ENCODE data around the gene RNF40. TPM values are rescaled to one million over a fixed set of nuclear protein-coding genes. Genes with fewer than 3 reads are reported as not detected.

RNF40 gene
- total RNA-seq, 2 donors from 2014 or later, result 44.9 to 79.8 TPM

- no peak for DNase-seq
- H3K4me1 ChIP-seq, result no peaks in the 10 kb centered on the region
- H3K9me3 ChIP-seq, result no peaks in the 10 kb centered on the region
- WGBS, 2 donors, result 85 to 87% methylated on average over 15 to 17 of the region's 17 CpGs
- no peak overlapping the region for H3K27ac ChIP-seq
- no peaks in the 10 kb centered on the region for H3K36me3 ChIP-seq (replicated peaks in 1 of 2; ENCODE audit: insufficient read depth in 1 of 2, low read depth in 2 of 2)
- no peaks in the 10 kb centered on the region for H3K27me3 ChIP-seq
- intact Hi-C loops (cut with DNase I), result no loop called here
- TF ChIP-seq CTCF (IDR thresholded peaks at IDR 0.05) (no peak), POLR2A (IDR thresholded peaks at IDR 0.05) (no peak)
- ATAC-seq, result no peak
- H3K4me3 ChIP-seq, result no peak overlapping the region
Observed at GRCh38 chr16:30821891-30822290, 59.8 kb downstream of the RNF40 start.

Small RNA genes within 50 kb of the gene (small RNA-seq; reads per million reads assigned to genes)
- gene RF00017, result not detected

Other genes with a start within 250 kb of the RNF40 start
- 10 to 100 TPM; 17.8 to 24.1 TPM for gene ZNF768, start 235.8 kb upstream of the RNF40 start, total RNA-seq
- 10 to 100 TPM; 10.2 to 11.4 TPM for gene ZNF747, start 227.5 kb upstream of the RNF40 start, total RNA-seq
- 10 to 100 TPM in 1 of 2 donors, 1 to 10 TPM in 1; 8.3 to 23.7 TPM for gene ZNF764, start 203.9 kb upstream of the RNF40 start, total RNA-seq
- 10 to 100 TPM; 19.2 to 27.4 TPM for gene ZNF688, start 190.6 kb upstream of the RNF40 start, total RNA-seq
- gene ZNF785, start 176.6 kb upstream of the RNF40 start, total RNA-seq, result 10 to 100 TPM; 10.9 to 16.1 TPM
- gene ZNF689, start 151.9 kb upstream of the RNF40 start, total RNA-seq, result 1 to 10 TPM; 4.6 to 7.0 TPM
- 10 to 100 TPM; 20.5 to 65.6 TPM for gene PRR14, start 111.4 kb upstream of the RNF40 start, total RNA-seq
- 10 to 100 TPM; 20.8 to 76.8 TPM for gene FBRS, start 103.9 kb upstream of the RNF40 start, total RNA-seq
- 10 to 100 TPM; 27.5 to 30.0 TPM for gene SRCAP, start 63.2 kb upstream of the RNF40 start, total RNA-seq
- 10 to 100 TPM; 17.6 to 24.7 TPM for gene PHKG2, start 13.9 kb upstream of the RNF40 start, total RNA-seq
- gene CFAP119, start 260 bp upstream of the RNF40 start, total RNA-seq, result 10 to 100 TPM in 1 of 2 donors, 1 to 10 TPM in 1; 1.6 to 28.0 TPM
- gene ZNF629, start 24.9 kb downstream of the RNF40 start, total RNA-seq, result 1 to 10 TPM; 8.6 to 9.2 TPM
- 10 to 100 TPM; 19.8 to 24.1 TPM for gene BCL7C, start 131.8 kb downstream of the RNF40 start, total RNA-seq
- 1 to 10 TPM; 1.0 to 2.0 TPM for gene CTF1, start 134.3 kb downstream of the RNF40 start, total RNA-seq
- gene FBXL19, start 161.2 kb downstream of the RNF40 start, total RNA-seq, result 10 to 100 TPM in 1 of 2 donors, 1 to 10 TPM in 1; 8.6 to 21.1 TPM
- 10 to 100 TPM in 1 of 2 donors, 1 to 10 TPM in 1; 7.9 to 27.2 TPM for gene ORAI3, start 186.7 kb downstream of the RNF40 start, total RNA-seq
- gene SETD1A, start 195.4 kb downstream of the RNF40 start, total RNA-seq, result 10 to 100 TPM in 1 of 2 donors, 1 to 10 TPM in 1; 4.7 to 10.9 TPM
- gene HSD3B7, start 222.9 kb downstream of the RNF40 start, total RNA-seq, result 10 to 100 TPM; 20.5 to 21.4 TPM
- under 1 TPM; 0.26 to 0.33 TPM for gene STX1B, start 248.3 kb downstream of the RNF40 start, total RNA-seq